SW 1271 (cell line): ENCODE data around the gene RABGAP1.

ENCODE experiments used
- DNase-seq, 2 experiments: peaks; one replicate each; lab custom pipeline; 2025; lab: John Stamatoyannopoulos, UW

RABGAP1 gene

DNA sequence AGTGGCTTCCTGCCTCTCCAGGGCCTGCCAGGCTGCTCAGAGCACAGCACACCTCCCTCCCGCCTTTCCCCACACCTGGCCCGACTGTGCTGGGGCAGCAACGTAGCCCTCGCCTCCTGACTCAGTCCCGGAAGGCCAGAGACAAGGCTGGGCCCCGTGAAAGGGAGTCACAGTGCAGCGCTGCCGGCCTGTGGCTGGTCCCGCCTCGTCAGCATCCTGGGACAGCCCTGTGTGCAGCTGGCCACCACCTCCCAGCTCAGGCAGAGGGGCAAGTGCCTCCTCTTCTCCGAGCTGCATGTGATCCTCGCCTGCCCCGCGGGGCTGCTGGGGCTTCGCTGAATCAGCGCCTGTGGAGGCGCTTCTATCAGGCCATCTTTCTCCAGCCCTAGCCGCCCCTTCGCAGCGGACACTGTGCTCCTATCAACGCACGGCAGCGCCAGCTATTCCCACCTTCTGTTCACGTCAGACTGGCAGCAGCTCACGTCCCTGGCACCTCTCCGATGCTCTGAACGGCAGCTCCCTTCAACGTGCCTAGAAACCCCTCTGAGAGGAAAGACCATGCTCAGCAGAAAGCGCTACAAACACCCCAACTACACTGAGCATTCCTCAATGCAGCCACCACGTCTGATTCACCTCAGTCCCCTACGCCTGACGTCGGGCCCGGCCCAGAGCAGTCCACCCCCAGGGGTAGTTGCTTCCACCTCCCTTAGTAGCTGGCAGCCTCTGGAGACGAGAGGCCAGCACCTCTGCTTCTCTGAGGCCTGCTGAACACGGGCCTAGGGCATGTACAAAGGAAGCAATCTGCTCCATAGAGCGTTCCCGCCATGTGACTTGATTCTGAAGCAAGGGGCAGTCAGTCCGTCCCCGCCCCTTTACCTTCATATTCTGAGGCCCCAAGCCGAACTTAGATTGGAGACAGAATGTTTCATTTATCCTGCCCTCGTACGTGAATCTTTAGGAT, 171.5 kb downstream of the RABGAP1 start:
- DNase-seq = no peak

DNA sequence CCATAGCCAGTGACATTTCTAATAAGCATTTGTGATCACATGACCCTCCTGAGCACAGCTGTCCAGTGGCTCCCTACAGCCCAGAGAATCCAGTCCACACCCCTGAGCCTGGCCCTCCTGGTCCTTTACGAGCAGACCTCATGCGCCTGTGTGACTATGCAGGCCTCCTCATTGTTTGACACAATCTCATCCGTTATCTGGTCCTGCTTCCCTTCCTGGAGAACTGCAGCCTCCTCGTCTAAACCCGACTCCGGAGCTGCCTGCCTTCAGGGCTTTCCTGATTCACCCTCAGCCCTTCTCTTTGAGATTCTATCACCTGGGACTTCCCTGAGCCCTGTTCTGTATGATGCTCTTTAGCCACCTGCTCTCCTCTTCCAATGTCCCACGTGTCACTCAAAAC, 172.4 kb downstream of the RABGAP1 start:
- DNase-seq = no peak

DNA sequence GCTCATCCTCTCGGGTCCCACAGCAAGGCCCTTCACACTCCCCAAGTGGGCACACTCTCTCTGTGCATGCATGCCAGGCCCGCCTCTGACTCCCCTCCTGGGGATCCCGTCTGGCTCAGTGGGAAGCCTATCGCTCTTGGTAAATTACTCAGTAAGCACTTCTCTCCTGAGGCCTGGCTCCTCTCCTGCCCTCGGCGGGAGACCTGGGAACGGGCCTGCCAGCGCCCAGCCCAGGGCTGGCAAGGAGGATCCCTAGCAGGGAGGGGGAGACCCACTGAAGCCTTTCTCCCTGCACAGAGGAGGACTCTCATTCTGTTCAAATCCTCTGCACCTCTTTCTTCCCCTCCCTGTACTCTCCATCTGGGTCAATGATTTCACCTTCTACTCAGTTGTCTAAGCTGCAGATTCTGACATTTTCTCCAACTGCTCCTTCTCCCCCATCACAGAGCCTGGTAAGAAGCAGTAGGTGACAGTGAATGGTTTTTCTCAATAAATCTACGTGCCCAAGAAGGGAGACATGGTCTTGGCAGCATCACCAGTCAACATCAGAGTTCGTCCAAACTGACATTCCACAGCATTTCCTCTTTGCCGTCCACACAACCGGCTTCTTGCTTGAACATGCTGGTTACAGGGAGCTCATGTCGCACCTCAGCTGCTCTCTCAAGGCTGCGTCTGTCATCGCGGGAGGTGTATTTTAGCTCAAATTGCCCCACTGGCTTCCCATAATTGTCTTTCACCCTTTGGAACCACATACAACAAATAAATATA, 174.5 kb downstream of the RABGAP1 start:
- DNase-seq = no peak

DNA sequence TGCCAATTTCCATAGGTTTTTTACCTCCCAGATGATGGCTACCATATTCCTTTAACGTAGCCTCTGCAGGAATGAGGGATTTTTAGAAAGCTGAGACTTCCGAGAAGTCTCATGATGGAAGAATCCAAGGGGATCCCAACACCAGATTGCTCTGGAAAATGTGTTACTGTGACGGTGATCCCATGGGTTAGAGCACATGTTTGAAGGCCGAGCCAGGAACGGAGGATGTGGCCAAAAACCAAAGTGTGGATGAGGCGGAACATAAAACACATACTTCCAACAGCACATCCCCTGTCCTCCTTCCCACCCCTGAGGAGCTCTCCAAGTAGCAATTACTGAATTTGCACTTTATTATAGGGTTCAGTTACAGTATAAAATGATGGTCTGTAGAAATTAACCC, 175.2 kb downstream of the RABGAP1 start:
- DNase-seq = no peak

DNA sequence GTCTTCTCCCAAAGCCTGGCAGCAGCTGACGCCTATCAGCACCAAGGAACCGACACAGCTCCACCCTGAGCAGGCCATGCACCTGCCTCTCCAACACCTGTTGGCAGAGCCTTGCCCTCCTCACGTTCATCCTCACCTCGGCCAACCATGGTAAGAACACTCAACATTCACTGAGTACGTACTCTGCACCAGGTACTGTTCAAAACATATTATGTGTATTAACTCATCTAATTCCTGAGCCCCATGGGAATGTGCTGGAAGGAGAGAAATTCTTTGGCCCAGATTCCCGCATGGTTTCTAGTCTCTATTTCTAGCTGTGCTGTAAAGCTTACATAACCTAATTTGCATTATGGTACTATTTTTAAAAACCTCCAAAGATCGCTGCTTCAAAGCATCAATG, 178.7 kb downstream of the RABGAP1 start:
- DNase-seq = no peak

DNA sequence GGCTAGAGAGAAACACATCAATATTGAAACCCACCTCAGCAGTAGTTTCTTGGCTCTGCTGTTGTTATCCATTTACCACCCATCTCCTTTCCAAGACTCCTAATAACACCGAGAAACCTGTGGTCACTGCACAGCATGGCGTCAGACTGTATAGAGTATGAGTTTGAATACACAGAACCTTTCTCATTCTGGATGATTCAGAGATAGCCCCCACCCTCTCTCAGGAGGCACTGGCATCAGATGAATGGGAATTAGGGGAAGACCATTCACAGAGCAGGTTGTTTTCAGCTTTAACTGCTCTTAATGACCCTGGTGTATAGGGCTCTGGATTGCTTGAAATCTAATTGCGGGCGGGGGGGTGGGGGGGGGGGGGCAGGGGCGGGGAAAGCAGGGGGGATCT, 179.3 kb downstream of the RABGAP1 start:
- DNase-seq = no peak

DNA sequence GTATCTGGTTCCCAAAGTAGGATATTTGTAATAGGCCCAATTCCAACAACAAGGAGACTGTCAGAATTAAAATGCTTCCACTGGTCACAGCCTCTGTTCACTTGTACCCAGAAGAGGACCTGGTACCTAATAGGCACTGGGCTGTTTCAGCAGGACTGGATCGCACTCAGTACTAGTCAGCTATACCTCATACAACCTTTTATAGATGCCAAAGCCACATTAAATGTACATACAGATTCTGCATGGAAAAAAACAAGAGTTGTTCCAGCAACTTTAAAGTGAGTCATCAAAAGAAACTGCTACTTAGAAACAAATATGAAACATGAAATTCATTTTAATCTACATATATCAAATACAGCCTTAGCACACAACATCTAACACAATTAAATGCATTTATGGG, 180.1 kb downstream of the RABGAP1 start:
- no peak for DNase-seq

DNA sequence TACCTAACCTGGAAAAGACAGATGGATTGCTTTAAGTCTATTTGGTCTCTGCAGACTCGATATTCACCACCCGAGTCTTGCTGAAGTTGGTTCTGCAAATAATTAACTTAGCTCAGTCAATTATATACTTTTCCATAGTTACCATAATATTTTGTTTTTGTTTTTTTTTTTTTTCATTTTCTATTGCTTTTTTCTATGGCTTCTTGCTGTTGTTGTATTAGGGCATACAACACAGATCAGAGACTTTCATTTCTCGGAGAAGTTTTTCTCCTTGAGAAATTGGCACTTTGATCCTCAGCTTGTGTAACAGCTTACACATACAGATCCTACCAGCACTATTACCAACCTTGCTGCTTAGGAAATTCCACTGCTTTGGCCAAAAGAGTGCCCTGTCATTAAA, 180.6 kb downstream of the RABGAP1 start:
- DNase-seq = no peak

DNA sequence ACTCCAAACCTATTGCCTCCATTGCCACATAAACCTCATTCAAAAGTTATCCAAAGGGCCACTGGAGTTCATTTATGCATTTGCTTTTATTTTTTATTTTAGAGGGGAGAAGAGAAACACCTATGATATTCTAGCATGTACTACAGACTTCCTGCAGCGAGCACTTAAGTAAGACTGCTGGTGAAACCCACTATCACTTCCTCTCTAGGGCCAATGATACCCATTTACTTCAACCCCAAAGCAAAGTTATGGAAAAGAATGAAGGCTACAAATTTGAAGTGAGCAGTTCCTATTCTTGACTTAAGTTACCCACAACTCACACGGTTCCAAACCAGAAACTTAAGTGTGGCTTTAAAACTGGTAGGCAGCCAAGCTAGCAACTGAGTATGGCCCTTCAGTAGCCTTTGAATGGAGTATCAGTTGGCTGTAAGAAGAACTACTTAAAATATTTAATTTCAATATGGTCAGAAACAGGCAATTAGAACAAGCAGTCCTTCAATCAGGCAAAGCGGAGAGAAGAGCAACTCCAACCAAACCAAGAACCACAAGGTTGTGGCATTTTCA, 186.8 kb downstream of the RABGAP1 start:
- no peak for DNase-seq

DNA sequence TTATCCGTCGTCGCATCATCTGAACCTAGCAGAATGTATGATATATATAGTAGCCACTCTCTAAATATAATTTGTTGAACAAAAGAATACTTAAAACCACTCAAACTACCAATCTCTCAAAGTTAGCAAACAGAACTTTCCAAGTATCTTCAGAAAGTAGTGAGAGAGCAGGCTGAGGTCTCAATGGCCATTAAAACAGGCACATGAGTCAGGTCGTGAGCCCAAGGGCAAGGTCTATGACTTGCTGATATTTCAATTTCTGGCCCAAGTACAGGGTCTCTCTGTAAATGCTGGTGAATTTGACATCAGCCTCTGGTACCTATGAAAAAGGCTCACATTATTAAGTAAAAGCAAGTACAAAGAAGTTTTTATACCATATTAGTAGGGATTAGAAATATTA, 187.8 kb downstream of the RABGAP1 start:
- DNase-seq = no peak

DNA sequence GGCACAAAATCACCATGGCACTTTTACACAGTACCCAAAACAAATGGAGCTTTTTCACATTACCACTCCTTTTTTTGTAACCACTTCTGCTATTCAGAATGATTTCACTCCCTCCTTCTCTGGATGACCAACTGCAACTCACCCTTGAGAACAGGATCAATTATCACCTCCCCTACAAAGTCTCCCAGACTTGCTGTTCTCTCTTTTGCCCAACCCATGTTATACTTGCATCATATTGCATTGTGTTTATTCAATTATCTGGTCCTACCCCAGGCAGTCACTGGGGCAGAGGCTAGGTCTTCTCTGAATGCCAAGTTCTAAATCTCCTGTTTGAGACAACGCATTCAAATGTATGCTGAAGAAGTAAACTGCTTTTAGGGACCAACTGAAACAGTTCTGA, 188.6 kb downstream of the RABGAP1 start:
- no peak for DNase-seq

DNA sequence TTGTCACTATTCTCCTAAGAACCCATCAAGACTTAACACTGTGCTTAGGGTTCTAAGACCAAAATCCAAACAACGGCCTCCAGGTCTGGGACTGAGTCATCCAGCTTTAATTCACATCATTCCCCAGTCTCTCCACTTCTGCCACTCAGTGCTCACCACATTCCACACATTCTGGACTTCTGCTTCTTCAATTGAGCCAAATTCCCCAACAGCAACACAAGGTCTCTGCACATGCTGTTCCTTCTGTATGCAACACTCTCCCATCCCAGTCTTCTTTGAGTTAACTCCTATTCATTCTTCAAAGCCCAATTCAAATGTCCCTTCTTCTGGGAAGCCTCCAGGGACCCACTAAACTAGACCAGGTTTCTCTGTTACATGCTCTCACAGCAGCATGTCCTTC, 190.4 kb downstream of the RABGAP1 start:
- no peak for DNase-seq

DNA sequence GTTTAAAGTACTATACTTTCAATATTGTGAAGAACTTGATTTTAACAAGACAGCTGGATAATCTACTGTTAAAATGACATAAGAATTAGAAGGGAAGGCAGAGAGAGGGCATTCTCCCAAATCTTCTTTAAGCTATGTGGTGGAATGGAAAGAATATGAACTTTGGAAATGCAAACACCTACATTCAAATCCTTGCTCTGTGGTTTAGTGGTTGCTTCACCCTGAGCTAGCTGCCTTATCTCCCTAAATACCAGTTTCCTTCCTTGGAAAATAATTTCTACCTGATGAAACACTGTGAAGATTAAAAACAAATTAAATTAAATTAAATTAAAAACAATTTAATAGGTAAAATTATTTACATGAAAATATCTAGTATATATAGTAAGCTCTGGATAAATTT, 191.2 kb downstream of the RABGAP1 start:
- DNase-seq = no peak

DNA sequence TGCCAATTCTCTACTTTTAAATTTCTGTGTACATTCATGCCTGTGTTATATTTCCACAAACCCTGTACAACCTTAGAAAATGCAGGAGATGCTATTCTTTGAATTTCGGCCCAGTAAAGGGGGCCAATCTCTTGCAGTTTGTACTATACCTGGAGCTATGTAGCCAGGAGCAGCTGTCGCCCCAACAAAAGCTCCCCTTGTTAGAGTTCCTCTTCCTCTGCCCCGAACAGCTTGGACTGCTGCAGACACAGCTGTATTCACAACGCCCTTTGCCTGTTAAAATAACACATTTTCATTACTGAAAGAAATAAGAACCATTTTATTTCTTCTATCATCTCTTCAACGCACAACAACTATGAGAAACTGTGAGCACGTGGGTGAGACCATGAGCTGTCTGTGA, 191.9 kb downstream of the RABGAP1 start:
- no peak for DNase-seq

DNA sequence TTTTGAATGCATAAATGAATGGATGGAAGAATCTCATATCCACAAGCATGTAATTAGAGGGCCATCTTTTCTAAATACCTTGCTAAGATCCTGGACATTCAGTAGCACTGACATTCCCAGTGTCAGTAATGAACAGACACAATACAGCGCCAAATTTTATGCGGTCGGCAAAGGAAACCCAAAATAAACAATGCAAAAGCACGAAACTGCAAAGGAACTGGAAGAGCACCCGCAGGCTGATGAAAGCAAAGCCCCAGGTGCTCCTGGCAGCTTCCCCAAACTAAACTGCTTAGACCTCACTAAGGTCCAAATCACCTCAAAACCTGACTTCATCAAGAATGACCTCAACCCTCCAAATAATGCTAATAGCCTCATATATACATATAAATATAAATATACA, 194.6 kb downstream of the RABGAP1 start:
- DNase-seq = no peak

DNA sequence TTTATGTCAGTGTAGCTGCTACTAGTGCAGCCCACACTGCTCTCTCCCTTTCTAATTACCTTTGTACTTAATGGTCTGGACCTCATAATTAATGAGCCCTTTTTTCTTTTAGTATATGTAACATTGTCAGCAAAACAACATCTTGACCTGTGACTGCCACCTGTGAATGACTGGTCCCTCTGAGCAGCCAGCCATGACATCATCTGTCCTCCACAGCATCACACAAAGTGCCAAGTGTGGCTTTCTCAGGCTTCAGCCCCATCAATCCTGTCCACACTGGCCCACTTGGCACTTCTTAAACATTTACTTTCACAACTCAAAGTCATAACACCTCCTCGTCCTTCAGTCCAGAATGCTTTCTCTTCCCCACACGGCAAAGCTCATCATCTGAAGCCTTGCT, 197.3 kb downstream of the RABGAP1 start:
- no peak for DNase-seq

DNA sequence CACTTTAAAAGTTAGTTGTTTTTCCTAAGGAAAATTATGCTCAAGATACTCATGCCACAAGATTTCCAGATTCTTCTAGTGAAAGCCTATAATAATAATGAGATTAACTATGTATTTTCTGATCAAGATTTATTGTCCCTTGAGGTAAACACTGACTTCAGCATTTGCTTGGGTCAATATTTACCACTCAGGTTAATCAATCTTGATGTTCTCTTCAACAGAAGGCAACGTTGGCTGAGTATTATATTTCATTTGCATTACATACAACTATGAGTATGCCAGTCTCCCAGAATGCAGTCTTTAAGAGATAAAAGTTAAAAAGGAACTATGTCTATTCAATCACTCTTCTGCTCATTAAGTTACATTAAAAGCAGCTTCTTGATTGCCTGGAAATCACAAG, 208.2 kb downstream of the RABGAP1 start:
- no peak for DNase-seq

DNA sequence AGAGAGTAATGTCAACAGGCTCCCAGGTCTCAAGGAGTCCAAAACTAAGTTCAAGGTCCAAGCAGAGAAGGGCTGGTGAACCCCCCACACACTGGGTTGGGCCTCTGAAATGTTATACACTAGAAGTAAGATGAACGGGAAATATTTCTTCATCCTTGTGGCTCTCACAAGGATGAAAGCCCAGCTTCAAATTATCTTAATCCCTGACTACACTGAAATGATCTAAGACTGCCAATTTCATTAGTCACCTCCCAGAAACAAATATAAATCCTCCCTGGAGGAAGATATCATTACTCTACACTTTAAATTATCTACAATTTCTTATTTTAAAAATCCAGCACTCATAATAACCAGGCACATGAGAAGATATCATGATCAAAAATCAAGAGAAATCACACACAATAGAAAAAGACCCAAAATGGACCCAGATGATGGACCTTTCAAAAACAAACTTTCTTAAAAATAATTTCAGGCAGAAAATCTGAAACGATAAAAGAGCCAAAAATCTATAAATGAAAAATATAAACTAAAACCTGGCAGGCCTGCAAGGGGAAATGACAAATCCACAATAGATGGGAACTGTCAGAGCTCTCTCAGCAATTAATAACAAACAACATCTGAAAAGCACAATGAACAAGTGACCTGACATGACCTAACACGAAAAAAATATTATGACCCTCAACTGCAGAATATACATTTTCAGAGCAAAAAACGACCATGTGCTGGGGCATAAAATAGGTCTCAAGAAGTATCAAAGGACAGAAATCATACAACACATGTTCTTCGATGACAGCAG, 210.1 kb downstream of the RABGAP1 start:
- no peak for DNase-seq
